ENCODE measurements around the gene FOS.
"Not testable (repeated sequence)": the region's sequence is repeated elsewhere in the genome, so short reads cannot be mapped to it uniquely, and the experiment has no call there.

Gene FOS

DNA sequence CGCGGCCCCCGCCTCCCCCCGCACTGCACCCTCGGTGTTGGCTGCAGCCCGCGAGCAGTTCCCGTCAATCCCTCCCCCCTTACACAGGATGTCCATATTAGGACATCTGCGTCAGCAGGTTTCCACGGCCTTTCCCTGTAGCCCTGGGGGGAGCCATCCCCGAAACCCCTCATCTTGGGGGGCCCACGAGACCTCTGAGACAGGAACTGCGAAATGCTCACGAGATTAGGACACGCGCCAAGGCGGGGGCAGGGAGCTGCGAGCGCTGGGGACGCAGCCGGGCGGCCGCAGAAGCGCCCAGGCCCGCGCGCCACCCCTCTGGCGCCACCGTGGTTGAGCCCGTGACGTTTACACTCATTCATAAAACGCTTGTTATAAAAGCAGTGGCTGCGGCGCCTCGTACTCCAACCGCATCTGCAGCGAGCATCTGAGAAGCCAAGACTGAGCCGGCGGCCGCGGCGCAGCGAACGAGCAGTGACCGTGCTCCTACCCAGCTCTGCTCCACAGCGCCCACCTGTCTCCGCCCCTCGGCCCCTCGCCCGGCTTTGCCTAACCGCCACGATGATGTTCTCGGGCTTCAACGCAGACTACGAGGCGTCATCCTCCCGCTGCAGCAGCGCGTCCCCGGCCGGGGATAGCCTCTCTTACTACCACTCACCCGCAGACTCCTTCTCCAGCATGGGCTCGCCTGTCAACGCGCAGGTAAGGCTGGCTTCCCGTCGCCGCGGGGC lies at the start of gene FOS:
FOS (plus strand) TSS at position 407 of the 731 bp plus-strand sequence; CDS start at position 562, 155 bp downstream.
- peak; percentile 94 for DNase-seq

GRCh38 chr14:75229661-75230139 lies 48.9 kb upstream of the FOS start:
- DNase-seq, result no peak

GRCh38 chr14:75230140-75230792 lies 48.4 kb upstream of the FOS start:
- DNase-seq, result no peak

GRCh38 chr14:75231320-75231719 lies 47.3 kb upstream of the FOS start:
- no peak for DNase-seq

- DNase-seq, result no peak
These were observed 46.4 kb upstream of the FOS start for GRCh38 chr14:75232191-75232590.

- no peak for DNase-seq
These were observed 46.0 kb upstream of the FOS start for GRCh38 chr14:75232597-75232996.

DNA sequence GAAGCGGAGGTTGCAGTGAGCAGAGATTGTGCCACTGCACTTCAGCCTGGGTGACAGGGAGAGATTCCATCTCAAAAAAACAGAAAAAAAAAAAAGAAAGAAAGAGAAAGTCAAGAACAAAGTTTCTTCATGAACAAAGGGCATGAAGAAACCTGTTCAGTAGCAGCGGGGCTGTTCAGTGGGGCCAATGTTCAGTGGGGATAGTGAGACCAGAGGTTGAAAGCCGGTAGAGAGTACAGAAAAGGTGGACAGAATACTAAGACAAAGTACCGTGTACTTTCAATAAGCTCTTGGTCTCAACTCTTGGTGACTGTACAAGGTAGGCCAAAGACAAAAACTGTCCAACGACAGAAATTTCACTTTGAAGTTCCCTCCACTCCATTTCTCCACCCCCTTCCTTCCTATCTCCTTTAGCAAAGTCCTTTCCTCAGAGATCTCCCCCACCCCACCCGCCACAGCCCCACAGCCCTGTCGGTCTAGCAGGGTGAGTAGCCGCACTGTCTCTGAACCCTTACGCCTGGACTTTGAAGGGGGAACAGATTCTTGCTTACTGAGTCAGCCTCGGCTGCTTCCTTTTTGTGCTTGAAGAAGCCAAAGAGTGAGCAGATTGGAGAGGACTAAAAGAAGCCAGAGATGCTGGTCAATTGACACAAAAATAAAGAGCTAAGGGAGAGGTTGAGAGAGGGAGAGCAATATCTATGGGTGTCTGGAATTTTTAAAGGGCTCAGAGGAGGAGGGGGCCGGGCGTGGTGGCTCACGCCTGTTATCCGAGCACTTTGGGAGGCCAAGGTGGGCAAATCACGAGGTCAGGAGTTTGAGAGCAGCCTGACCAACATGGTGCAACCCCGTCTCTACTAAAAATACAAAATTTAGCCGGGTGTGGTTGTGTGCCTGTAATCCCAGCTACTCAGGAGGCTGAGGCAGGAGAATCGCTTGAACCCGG lies 44.2 kb upstream of the FOS start:
- no peak for DNase-seq

GRCh38 chr14:75235198-75235597 lies 43.4 kb upstream of the FOS start:
- not testable (repeated sequence) for DNase-seq

DNA sequence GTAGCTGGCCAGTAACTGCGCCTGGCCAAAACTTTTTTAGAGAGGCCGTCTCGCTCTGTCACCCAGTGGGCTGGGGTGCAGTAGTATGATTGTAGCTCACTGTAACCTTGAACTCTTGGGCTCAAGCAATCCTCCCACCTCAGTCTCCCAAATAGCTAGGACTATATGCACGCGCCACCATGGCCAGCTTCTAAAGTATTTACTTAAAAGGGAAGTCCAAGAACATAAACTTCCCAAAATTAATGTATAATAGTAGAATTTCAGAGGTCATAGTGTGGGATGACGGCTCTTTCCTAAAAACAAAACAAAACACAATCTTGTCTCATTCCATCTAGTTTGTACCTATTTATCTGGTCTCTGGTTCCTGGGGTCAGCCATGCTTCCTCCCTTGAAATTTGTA lies 42.2 kb upstream of the FOS start:
- peak; percentile 34 for DNase-seq

DNA sequence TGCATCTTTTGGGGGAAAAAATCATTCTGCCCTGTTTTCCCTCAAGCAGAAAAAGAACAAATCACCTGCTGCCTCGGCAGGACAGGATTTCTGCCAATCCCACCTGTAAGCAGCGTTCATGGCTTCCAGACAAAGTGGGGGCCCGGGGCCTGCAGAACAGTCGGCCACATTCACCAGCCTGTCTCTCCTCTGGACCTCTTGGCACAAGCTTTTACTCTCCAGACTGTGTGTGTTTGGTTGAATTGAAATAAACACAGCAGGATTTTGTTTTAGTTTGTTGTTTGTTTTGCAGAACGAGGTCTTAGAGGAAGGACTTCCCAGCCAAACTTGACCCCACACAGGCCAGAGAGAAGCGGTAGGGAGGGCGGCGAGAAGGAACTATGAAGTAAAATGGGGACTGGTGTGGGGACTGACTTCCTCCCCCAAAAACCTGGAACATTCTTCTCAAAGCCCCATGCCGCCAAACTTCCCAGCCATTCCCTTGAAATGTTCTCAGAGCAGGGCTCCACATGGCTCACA lies 41.7 kb upstream of the FOS start:
- DNase-seq, result no peak

DNA sequence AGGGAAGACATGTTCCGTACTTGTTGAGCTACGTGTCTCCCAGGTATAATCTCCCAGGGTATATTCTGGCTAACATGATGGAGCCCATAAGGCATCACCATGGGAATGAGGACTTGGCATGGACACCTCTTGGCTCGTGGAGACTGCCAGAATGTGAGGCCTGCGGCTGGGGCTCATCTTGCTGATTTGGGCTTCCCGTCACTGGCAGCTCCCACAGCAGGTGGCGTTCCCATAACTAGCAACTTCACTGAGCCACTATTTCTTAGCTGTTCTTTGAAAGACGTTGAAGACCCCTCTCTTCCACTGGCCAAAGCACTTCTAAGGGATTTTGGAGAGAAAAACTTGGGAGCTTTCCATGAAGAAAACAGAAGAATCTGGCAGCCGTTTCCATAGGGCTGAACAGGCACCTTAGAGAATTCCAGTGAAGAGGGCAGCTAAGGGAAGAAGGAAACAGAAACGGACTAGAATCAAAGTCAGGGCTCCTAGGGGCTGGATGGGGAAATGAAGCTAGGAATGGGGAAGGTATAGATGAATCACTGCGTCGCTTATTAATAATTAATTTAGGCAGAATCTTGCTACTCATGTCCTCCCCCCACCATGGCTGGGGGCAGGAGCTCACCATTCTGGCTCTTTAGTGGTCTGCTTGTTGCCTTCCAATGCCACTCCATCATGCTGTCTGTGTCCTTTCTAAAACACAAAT lies 39.7 kb upstream of the FOS start:
- DNase-seq, result no peak

DNA sequence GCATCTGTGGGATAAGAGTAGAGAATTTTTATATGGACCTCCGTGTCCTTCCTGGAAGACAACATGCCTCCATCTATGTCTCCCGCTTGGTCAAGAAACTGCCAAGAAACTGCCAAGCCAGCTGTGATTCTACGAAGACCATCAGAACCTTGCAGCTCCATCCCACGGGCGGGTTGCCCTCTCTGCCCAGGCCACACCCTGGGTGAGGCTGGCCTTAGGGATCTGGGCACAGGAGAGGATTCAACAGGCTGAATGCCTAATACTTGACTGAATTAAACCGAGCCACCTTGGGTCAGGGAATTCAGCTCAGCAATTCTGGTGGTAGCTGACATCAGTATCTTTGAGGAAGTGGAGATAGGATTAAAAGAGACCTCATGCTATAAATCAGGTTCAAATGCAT lies 37.8 kb upstream of the FOS start:
- DNase-seq, result no peak

GRCh38 chr14:75242546-75243273 lies 35.9 kb upstream of the FOS start:
- DNase-seq, result peak; percentile 82

- DNase-seq, result no peak
These were observed 34.5 kb upstream of the FOS start for GRCh38 chr14:75244121-75244520.

DNA sequence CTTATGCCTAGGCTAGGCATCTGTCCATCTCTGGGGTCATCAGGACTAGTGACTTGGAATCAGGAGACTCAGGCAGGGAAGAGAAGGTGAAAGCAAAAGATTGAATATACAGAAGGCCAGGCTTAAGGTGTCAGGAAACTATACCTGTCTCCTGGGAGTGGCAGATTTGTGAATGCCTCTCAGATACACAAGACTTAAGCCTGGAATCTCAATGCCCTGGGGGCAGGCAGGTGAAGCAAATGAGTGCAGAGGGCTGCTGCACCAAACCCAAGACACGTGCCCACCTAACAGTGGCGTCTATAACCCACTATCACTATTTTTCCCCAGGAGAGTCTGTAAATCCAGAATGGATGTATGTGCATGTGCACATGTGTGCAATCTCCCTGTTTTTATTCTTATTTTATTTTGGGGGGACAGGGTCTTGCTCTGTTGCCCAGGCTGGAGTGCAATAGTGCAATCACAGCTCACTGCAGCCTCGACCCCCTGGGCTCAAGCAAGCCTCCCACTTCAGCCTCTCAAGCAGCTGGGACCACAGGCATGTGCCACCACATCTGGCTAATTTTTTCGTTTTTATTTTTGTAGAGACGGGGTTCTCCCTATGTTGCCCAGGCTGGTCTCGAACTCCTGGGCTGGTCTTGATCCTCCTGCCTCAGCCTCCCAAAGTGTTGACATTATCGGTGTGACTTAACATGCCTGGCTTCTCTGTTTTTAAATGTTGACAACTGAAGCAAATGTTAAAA lies 31.9 kb upstream of the FOS start:
- peak; percentile 21 for DNase-seq

DNA sequence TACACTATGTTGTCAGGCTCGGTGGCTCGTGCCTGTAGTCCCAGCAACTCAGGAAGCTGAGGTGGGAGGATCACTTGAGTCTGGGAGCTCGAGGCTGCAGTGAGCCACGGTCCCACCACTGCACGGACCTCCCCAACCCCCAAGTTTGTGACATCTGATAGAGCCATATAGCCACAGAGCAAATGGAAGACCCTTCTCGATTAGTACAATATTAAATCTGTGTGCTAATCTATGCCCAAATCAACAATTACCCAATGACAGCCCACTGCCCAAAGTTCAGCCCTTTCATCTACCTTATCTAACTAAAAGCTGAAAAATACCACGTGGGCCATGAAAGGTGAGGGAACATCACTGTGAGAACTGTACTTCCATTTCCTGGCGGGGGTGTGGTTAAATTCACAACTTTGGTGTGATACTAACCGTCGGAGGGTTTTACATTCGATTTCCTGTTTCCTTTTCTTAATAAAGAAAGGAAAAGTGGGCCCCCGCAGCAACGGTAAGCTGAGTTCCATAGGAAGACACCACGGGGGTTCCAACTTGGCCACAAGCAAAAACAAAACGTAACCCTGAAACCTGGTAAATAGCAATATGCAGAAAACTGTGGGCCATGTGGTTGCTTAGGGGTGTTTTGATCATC lies 31.2 kb upstream of the FOS start:
- no peak for DNase-seq

DNA sequence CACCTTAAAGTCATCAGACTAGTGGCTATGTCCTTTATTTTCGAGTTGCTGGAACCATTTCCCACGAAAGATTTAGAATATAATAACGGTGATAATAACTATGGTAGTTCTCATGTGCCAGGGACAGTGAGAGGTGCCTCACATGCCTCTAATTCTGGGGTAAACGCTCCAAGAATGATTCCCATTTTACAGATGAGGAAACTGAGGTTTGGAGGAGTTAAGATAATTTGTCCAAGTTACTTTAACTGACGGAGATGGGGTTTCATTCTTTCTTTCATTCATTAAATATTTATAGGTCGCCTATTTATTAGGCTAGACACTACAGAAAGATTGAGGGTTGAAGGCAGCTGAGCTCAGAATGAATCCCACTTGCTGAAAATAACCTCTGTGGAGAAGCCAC lies 30.7 kb upstream of the FOS start:
- no peak for DNase-seq

DNA sequence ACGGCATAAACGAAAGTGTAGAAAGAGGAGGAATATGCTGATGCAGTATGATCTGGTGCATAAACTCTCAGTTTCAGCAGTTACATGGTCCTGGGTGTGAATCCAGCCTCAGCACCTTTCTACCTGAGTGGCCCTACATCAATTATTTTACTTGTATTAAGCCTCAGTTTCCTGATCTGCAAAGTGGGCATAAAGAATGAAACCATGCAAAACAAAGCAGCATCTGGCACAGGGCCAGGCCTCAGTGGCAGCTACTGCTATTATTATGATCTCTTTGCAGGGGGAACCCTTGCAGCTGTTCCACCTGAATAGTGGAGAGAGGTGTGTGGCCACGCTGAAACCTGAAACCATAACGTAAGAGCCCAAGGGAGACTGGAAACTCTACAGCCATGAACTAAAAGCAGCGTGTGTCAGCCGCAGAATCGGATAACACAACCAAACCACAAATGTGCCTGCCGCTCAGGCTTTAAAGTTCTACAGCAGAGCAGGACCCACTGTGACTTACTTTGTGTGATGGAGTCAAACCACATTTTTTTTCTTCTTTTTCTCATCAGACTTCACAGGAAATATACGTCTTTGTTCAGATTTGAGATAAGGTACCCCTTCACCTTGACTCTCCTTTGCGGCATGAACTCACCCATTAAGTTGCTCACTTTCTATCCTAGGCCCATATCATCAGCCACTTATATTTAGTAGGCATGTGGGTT lies 29.2 kb upstream of the FOS start:
- peak; percentile 99 for DNase-seq

DNA sequence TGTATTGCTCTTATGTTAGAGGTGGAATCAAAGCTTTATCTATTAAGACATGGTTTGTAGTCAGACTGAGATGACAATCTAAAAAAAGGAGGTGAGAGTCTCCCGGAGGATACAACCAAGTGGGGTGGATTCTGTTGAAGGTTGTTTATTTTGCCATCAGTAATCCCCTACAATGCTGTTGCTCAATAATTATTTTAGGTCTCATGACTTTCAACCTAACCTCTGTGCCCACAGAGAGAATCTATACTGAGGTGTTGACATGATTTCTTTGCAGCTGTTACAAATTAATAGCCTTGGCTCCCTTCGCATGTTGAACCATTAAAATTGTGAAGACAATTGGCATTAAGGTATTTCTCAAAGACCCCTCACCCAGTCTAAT lies 28.7 kb upstream of the FOS start:
- peak; percentile 63 for DNase-seq

DNA sequence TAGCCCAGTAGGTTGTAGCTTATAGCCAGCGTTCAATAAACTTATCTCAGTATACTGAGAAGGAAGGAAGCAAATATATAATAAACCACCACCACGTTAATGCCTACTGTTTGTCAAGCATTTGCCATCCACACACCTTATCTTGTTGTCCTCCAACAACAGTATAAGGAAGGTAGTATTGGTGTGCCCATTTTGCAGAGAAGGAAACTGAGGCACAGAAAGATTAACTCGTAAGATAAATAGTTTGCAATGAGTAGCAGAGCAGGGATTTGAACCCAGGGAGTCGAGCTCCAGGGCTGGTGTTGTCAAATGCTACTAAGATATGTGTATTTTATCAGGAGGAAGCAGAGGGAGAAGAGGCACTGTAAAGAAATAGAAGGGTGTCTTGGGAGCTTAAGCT lies 27.8 kb upstream of the FOS start:
- no peak for DNase-seq

Measured in NCI-H2171 treated with DMSO at 0.1 percent for 48 hours (cell line).